ENCODE results near the gene HIVEP1. TPM values are rescaled to one million over a fixed set of nuclear protein-coding genes. Genes with fewer than 3 reads are reported as not detected.

HIVEP1 gene
- total RNA-seq, 1 donor from 2014 or later: 35.7 TPM

- no peaks in the 10 kb centered on the region for H3K27me3 Mint-ChIP-seq
- peaks cover 5% of the 10 kb centered on the region for H3K9me3 Mint-ChIP-seq (ENCODE audit: low read depth)
- peak overlapping the region; percentile 26 for H3K27ac Mint-ChIP-seq
- no peak for DNase-seq (ENCODE audit: low spot score, unreplicated experiment)
- H3K4me3 Mint-ChIP-seq (ENCODE audit: low read depth): no peak overlapping the region
- H3K4me1 Mint-ChIP-seq (ENCODE audit: low read depth): peaks cover 17% of the 10 kb centered on the region
- no peak for TF ChIP-seq CTCF (IDR thresholded peaks at IDR 0.05; ENCODE audit: unreplicated experiment)
- H3K36me3 Mint-ChIP-seq (ENCODE audit: insufficient read depth): no peaks in the 10 kb centered on the region
These were observed 188.0 kb downstream of the HIVEP1 start for GRCh38 chr6:12200015-12200564.

- Mint-ChIP-seq H3K9me3 (ENCODE audit: low read depth) (peaks cover 5% of the 10 kb centered on the region), H3K4me3 (ENCODE audit: low read depth) (no peak overlapping the region), H3K27ac (no peak overlapping the region), H3K27me3 (no peaks in the 10 kb centered on the region), H3K4me1 (ENCODE audit: low read depth) (peaks cover 17% of the 10 kb centered on the region), H3K36me3 (ENCODE audit: insufficient read depth) (no peaks in the 10 kb centered on the region)
- TF ChIP-seq CTCF (IDR thresholded peaks at IDR 0.05; ENCODE audit: unreplicated experiment): no peak
- DNase-seq (ENCODE audit: low spot score, unreplicated experiment): no peak
These were observed 188.6 kb downstream of the HIVEP1 start for GRCh38 chr6:12200761-12201160.

GRCh38 chr6:12203001-12203400 lies 190.9 kb downstream of the HIVEP1 start:
- H3K4me1 Mint-ChIP-seq (ENCODE audit: low read depth): peaks cover 17% of the 10 kb centered on the region
- no peaks in the 10 kb centered on the region for H3K27me3 Mint-ChIP-seq
- no peak overlapping the region for H3K4me3 Mint-ChIP-seq (ENCODE audit: low read depth)
- H3K27ac Mint-ChIP-seq: peak overlapping the region; percentile 93
- peak; percentile 14 for DNase-seq (ENCODE audit: low spot score, unreplicated experiment)
- H3K36me3 Mint-ChIP-seq (ENCODE audit: insufficient read depth): no peaks in the 10 kb centered on the region
- no peak for TF ChIP-seq CTCF (IDR thresholded peaks at IDR 0.05; ENCODE audit: unreplicated experiment)
- H3K9me3 Mint-ChIP-seq (ENCODE audit: low read depth): peaks cover 5% of the 10 kb centered on the region

GRCh38 chr6:12208190-12208589 lies 196.1 kb downstream of the HIVEP1 start:
- Mint-ChIP-seq H3K36me3 (ENCODE audit: insufficient read depth) (no peaks in the 10 kb centered on the region), H3K27ac (no peak overlapping the region), H3K4me3 (ENCODE audit: low read depth) (no peak overlapping the region), H3K4me1 (ENCODE audit: low read depth) (peaks cover 23% of the 10 kb centered on the region), H3K27me3 (no peaks in the 10 kb centered on the region), H3K9me3 (ENCODE audit: low read depth) (peaks cover 7% of the 10 kb centered on the region)
- TF ChIP-seq CTCF (IDR thresholded peaks at IDR 0.05; ENCODE audit: unreplicated experiment): no peak
- no peak for DNase-seq (ENCODE audit: low spot score, unreplicated experiment)

- Mint-ChIP-seq H3K9me3 (ENCODE audit: low read depth) (peaks cover 7% of the 10 kb centered on the region), H3K27me3 (no peaks in the 10 kb centered on the region), H3K27ac (no peak overlapping the region), H3K4me1 (ENCODE audit: low read depth) (peaks cover 19% of the 10 kb centered on the region), H3K36me3 (ENCODE audit: insufficient read depth) (no peaks in the 10 kb centered on the region), H3K4me3 (ENCODE audit: low read depth) (no peak overlapping the region)
- no peak for TF ChIP-seq CTCF (IDR thresholded peaks at IDR 0.05; ENCODE audit: unreplicated experiment)
- DNase-seq (ENCODE audit: low spot score, unreplicated experiment): no peak
These were observed 196.6 kb downstream of the HIVEP1 start for GRCh38 chr6:12208673-12209072.

Other genes starting within 250 kb of the HIVEP1 start
- not detected in 2 replicates for gene ADTRP, start 233.5 kb upstream of the HIVEP1 start, total RNA-seq